ENCODE results near the gene PSMD1. TPM values are rescaled to one million over a fixed set of nuclear protein-coding genes. Genes with fewer than 3 reads are reported as not detected.

The PSMD1 gene
- total RNA-seq, 1 donor from 2014 or later = 87.3 TPM

DNA sequence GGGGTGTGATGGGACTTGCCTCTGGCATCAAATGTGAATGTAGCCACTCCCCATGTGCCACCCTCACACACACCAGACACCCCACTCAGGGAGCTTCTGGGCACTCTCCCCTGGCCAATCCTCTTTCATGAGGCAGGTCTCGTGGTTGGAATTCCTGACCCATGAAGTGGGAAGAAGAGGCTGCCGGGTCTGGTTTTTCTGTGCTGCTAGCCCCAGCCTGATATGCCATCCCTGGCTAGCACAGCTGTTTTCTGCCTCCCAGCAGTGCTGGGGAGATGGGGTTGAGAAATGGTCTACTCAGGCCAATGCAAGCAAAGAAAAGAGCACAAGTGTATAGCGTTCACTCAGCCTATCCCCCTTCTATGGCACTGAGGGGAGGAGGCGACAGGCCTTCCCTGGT is 20.5 kb upstream of the PSMD1 start:
- no peak for DNase-seq (ENCODE audit: low read depth)
- no peak overlapping the region for H3K4me3 ChIP-seq (ENCODE audit: low read depth, low read length)
- TF ChIP-seq, protein P1, sequence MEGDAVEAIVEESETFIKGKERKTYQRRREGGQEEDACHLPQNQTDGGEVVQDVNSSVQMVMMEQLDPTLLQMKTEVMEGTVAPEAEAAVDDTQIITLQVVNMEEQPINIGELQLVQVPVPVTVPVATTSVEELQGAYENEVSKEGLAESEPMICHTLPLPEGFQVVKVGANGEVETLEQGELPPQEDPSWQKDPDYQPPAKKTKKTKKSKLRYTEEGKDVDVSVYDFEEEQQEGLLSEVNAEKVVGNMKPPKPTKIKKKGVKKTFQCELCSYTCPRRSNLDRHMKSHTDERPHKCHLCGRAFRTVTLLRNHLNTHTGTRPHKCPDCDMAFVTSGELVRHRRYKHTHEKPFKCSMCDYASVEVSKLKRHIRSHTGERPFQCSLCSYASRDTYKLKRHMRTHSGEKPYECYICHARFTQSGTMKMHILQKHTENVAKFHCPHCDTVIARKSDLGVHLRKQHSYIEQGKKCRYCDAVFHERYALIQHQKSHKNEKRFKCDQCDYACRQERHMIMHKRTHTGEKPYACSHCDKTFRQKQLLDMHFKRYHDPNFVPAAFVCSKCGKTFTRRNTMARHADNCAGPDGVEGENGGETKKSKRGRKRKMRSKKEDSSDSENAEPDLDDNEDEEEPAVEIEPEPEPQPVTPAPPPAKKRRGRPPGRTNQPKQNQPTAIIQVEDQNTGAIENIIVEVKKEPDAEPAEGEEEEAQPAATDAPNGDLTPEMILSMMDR (conservative IDR thresholded peaks at IDR 0.05; ENCODE audit: low read depth, low read length) = no peak

DNA sequence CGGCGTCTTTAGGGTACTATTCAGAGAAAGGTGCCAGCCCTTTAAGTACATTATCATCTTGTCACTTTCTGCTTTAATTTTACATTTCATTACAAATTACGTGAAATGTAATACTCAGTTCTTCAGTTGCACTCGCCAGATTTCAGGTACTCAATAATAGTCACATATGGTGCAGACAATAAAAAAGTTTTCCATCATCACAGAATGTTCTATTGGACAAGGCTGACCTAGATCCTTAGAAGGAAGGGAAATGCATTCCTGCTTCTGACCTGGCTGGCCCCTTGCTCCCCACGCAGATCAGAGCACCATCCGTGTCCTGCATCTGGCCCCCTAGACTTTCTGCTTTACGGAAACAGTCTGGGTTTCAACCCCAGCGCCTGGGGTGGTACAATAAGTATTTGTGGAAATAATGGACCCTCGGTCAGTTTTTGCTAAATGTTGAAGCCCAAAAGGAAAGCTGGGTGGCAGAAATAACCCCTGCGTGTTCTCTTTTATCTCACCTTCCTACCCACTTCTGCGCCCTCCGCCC is 20.0 kb upstream of the PSMD1 start:
- DNase-seq (ENCODE audit: low read depth) = no peak
- TF ChIP-seq, protein P1 (conservative IDR thresholded peaks at IDR 0.05; ENCODE audit: low read depth, low read length) = no peak
- no peak overlapping the region for H3K4me3 ChIP-seq (ENCODE audit: low read depth, low read length)

DNA sequence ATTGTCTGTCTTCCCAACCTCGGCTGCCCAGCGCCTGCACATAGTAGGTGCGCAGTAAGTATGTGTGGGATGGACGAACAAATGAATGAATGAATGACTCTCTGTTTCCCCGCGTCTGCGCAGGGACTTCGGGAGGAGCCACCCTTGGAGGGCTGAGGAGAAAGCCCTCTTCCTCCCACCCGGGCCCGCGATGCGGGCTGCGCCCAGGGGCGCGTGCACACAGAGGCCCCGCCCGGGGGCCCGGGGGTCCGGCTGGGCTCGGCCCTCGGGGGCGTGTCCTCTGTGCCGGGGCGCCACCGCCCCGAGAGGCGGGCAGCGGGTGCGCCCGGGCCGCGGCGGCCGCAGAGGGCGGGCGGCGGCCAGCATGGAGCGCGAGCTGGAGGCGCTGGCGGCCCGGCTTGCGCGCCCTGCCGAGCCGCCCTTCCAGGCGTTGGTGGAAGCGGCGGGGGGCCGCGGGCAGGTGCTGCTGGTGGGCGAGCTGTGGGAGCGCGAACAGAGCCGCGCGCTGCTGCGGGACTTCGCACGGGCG is 19.4 kb upstream of the PSMD1 start, which contains the start of gene C2orf72:
C2orf72 (plus strand) TSS at position 322 of the 529 bp plus-strand sequence; CDS start at position 365, 43 bp downstream.
- no peak for DNase-seq (ENCODE audit: low read depth)
- TF ChIP-seq, protein P1 (conservative IDR thresholded peaks at IDR 0.05; ENCODE audit: low read depth, low read length) = no peak
- H3K4me3 ChIP-seq (ENCODE audit: low read depth, low read length) = peak within 1 kb of the TSS; percentile 8

DNA sequence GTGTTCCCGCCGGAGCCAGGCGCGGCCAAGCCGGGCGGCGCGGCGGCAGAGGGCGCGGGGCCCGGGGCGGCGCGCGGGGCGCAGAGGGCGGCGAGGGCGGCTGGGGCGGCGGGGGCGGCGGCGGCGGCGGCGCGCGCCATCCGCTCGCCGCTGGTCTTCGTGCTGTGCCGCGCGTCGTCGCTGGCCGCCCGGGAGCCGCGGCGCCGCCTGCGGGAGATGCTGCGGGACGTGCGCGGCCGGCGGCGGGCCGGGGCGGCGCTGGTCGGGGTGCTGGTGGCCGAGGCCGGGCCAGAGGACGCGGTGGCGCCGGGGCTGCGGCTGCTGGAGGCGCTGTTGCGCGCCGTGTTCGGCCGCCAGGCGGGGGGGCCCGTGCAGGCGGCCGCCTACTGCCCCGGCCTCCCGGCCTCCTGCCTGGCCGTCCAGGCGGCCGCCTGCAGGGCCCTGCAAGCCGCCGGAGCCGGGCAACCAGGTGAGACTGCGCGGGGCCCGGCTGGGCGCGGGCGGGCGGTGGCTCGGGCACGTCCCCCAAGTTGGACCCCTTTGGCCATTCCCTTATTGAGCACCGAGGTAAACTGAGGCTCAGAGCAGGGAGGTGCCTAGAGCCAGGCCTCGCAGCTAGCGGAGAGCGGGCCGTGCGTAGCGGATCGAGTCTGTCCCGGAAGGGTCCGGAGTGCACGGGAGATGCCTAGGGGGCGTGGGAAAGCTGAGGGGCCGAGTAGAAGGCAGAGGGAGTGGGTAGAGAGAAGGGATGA is 18.8 kb upstream of the PSMD1 start:
- H3K4me3 ChIP-seq (ENCODE audit: low read depth, low read length) = peak overlapping the region; percentile 8
- DNase-seq (ENCODE audit: low read depth) = no peak

DNA sequence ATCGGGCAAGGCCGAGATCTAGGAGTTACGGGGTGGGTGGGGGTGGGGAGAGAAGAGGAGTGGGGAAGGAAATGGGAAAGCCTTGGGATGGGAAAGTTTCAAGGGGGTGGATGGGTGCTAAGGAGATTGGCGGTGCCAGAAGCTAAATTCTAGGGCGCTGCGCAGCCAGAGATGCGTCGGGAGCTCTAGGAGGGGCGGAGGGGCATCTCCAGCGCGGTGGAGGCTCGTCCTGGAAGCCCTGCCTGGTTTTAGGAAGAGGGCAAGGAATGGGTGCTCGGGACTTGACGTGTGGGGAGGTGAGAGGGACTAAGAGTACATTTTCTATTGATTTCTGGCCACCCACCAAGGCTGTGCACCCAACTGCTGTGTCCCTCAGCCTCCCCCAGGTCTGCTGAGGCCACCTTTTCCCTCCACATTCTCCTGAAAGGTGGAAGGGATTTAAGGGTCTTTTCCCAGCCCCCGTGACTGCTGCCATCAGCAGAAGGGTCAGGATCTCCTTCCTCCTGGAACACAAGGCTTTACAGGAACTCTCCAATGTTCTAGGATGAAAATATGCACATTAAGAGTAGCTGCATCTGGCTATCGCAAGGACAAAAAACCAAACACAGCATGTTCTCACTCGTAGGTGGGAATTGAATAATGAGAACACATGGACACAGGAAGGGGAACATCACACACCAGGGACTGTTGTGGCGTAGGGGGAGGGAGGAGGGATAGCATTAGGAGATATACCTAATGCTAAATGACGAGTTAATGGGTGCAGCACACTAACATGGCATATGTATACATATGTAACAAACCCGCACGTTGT is 18.0 kb upstream of the PSMD1 start:
- no peak for DNase-seq (ENCODE audit: low read depth)
- TF ChIP-seq, protein P1 (conservative IDR thresholded peaks at IDR 0.05; ENCODE audit: low read depth, low read length) = no peak
- H3K4me3 ChIP-seq (ENCODE audit: low read depth, low read length) = no peak overlapping the region

More for the DNA sequence above, 18.8 kb upstream of the PSMD1 start:
- TF ChIP-seq, protein P1 (conservative IDR thresholded peaks at IDR 0.05; ENCODE audit: low read depth, low read length) = no peak

DNA sequence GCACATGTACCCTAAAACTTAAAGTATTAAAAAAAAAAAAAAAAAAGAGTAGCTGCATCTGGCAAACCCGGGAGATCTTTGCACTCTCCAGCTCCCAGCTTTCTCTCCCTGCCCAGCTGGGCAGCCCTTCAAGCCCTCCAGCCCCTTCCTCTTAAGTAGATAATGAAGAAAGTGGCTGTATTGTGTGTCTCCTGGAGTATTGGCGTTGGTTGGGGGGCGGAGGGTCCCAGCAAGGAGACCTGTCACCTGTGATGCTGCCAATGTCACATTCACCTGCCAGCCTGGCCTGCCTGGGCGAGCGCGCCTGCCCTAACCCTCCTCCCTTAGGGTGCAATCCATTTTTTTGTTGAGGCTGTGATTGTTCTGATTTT is 17.4 kb upstream of the PSMD1 start:
- no peak for DNase-seq (ENCODE audit: low read depth)
- H3K4me3 ChIP-seq (ENCODE audit: low read depth, low read length) = no peak overlapping the region
- TF ChIP-seq, protein P1 (conservative IDR thresholded peaks at IDR 0.05; ENCODE audit: low read depth, low read length) = no peak

Measured in epithelial cell of proximal tubule (primary cell).